A549 treated with AZD2906 at 1 μM for 4 hours (cell line): ENCODE data around the gene SHISA6. TPM values are rescaled to one million over a fixed set of nuclear protein-coding genes. Genes with fewer than 3 reads are reported as not detected.

Experiments
- total RNA-seq: library from RNA; stranded (reverse); fragments of 200-300 nt; extraction: Qiagen RNA extraction; gene quantifications from 5 replicates; pipeline ENCODE4 v1.2.3, GENCODE V29; 2022

SHISA6 gene
- not detected in 5 replicates for total RNA-seq

GRCh38 chr17:11240841-11241610 lies at the start of gene SHISA6:
SHISA6 (plus strand) TSS chr17:11241213.

GRCh38 chr17:11598274-11599221 lies 357.5 kb downstream of the SHISA6 start, which contains the start of gene DNAH9:
DNAH9 (plus strand) TSS chr17:11598470; CDS start chr17:11598499, 29 bp downstream.

